Suprapubic skin (tissue), 4 donors: ENCODE results near the gene MRPS35. TPM values are rescaled to one million over a fixed set of nuclear protein-coding genes. Genes with fewer than 3 reads are reported as not detected.

Source experiments
- DNase-seq, 2 donors: peaks; one replicate each; pipeline ENCODE4 v3.0.0-alpha.2; 2019; ENCODE audit warnings: low spot score in 2 of 2
- H3K27ac ChIP-seq: fragments of 200-600 bp; sonication (generic); one replicate; pipeline ENCODE4 v1.5.1; 2019
- H3K27me3 ChIP-seq: fragments of 200-600 bp; sonication (generic); one replicate; pipeline ENCODE4 v1.5.1; 2019
- H3K36me3 ChIP-seq: fragments of 200-600 bp; sonication (generic); one replicate; pipeline ENCODE4 v1.5.1; 2019
- H3K4me1 ChIP-seq: fragments of 200-600 bp; sonication (generic); one replicate; pipeline ENCODE4 v1.5.1; 2019
- H3K4me3 ChIP-seq: fragments of 200-600 bp; sonication (generic); one replicate; pipeline ENCODE4 v1.5.1; 2019; ENCODE audit warnings: mild to moderate bottlenecking
- H3K9me3 ChIP-seq: fragments of 200-600 bp; sonication (generic); one replicate; pipeline ENCODE4 v1.5.1; 2019
- EP300 ChIP-seq: sonication (generic); formaldehyde crosslinking; IDR thresholded peaks from one replicate; pipeline ENCODE4 v1.6.1; 2017; ENCODE audit warnings: antibody characterized with exemption
- POLR2A ChIP-seq, 2 donors: fragments of 450-650 bp; IDR thresholded peaks; one replicate each; pipeline ENCODE4 v1.6.1; 2017; ENCODE audit warnings: antibody characterized with exemption in 2 of 2, mild to moderate bottlenecking in 2 of 2, moderate library complexity in 2 of 2
- POLR2AphosphoS5 ChIP-seq, 3 donors: sonication (generic); formaldehyde crosslinking; IDR thresholded peaks; one replicate each; pipeline ENCODE4 v1.6.1; 2017; ENCODE audit warnings: antibody characterized with exemption in 3 of 3
- WGBS: methylation state at CpG from one replicate; pipeline ENCODE4 v1.1.5; 2018; 5-methylcytosine and 5-hydroxymethylcytosine counted together
- total RNA-seq, 4 donors: library from RNA; depleted of rRNA; stranded (reverse); fragments of >200 nt; gene quantifications; one replicate each; pipeline ENCODE4 v1.1.0, GENCODE V29; 2016
- TF ChIP-seq, protein P1 (sequence below), 2 donors: fragments of 200-600 bp in 1 of 2; fragments of 450-650 bp in 1 of 2; sonication (generic) in 1 of 2; IDR thresholded peaks; one replicate each; pipeline ENCODE4 v1.5.1; 2016 to 2019; ENCODE audit warnings: antibody characterized with exemption in 2 of 2, mild to moderate bottlenecking in 1 of 2, moderate library complexity in 1 of 2

The MRPS35 gene
- total RNA-seq, 4 donors from 2014 or later: 35.6 to 65.8 (median 40.1) TPM

DNA sequence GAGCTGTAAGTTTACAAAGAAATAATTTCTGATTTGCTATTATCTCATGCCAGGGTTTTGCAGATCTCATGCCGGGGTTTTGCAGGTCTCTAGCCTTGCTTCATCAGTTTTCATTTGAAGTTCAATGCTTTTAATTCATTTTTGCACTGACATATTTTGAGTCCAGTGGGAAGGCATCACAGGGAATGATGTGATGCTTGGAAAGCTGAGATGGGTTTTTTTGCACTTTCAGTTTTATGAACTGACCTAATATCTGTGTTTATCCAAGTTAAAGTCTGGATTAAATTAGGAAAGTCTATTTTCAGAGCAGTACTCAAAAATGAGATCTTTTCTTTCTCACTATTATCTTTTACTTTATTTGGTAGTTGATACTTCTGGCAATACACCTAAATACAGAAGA is 38.0 kb upstream of the MRPS35 start:
- no peaks in the 10 kb centered on the region for H3K9me3 ChIP-seq
- H3K4me3 ChIP-seq: no peak overlapping the region
- TF ChIP-seq, protein P1, sequence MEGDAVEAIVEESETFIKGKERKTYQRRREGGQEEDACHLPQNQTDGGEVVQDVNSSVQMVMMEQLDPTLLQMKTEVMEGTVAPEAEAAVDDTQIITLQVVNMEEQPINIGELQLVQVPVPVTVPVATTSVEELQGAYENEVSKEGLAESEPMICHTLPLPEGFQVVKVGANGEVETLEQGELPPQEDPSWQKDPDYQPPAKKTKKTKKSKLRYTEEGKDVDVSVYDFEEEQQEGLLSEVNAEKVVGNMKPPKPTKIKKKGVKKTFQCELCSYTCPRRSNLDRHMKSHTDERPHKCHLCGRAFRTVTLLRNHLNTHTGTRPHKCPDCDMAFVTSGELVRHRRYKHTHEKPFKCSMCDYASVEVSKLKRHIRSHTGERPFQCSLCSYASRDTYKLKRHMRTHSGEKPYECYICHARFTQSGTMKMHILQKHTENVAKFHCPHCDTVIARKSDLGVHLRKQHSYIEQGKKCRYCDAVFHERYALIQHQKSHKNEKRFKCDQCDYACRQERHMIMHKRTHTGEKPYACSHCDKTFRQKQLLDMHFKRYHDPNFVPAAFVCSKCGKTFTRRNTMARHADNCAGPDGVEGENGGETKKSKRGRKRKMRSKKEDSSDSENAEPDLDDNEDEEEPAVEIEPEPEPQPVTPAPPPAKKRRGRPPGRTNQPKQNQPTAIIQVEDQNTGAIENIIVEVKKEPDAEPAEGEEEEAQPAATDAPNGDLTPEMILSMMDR (IDR thresholded peaks at IDR 0.05): no peak
- TF ChIP-seq EP300: no peak
- TF ChIP-seq POLR2A (IDR thresholded peaks at IDR 0.05): no peak
- no peak for TF ChIP-seq POLR2AphosphoS5 (IDR thresholded peaks at IDR 0.05)
- 69% methylated on average over 1 of the region's 1 CpG for WGBS
- peak overlapping the region; percentile 44 for H3K27ac ChIP-seq
- no peaks in the 10 kb centered on the region for H3K27me3 ChIP-seq
- peaks cover 46% of the 10 kb centered on the region for H3K36me3 ChIP-seq
- H3K4me1 ChIP-seq: peaks cover 6% of the 10 kb centered on the region
- DNase-seq: no peak

DNA sequence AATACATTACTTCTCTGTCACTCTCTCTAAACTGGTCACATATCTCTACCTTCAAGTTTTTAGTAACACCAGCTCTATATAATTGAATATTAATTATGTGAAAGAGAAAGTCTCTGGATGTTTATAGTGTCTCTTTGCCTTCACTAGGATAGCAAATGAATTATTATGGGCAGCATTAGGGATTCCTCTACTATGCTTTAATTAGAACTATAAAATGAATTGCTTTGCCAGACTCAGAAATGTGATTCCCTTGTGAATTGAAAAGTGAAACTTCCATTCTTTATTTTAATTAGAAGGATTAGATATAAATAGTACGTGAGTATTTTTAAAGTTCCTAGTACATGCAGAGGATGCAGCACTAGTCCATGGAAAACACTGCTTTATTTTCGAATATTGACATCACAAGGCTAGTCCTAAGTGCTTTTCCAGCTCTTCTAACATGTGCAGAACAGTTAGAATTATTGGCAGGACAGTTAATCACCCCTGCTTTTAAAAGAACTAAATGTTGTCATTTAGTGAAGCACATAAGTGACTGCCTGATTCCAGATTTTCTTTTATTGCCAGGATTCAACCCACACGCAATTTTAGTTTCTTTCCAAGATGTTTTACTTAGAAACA is 37.4 kb upstream of the MRPS35 start:
- H3K4me3 ChIP-seq: no peak overlapping the region
- peak overlapping the region; percentile 44 for H3K27ac ChIP-seq
- TF ChIP-seq POLR2A (IDR thresholded peaks at IDR 0.05) (no peak), EP300 (no peak), POLR2AphosphoS5 (IDR thresholded peaks at IDR 0.05) (no peak)
- TF ChIP-seq, protein P1 (IDR thresholded peaks at IDR 0.05): no peak
- H3K9me3 ChIP-seq: no peaks in the 10 kb centered on the region
- no peaks in the 10 kb centered on the region for H3K27me3 ChIP-seq
- peaks cover 41% of the 10 kb centered on the region for H3K36me3 ChIP-seq
- no peak for DNase-seq
- 47% methylated on average over 3 of the region's 3 CpGs for WGBS
- peaks cover 6% of the 10 kb centered on the region for H3K4me1 ChIP-seq

DNA sequence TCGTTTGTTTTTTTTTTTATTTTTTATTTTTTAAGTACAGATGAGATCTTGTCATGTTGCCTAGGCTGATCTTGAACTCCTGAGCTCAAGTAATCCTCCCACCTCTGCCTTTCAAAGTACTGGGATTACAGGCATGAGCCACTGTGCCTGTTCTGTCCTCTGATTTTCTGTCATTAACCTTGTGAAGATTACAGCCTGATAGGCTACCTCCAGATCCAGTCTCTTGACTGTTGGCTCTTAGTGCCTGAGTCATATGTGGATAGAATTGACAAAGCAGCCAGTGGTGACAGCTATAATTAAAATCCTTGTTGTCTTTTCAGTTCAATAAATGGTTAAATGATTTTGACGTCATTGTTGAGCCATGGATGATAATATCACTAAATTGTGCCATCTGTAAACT is 35.6 kb upstream of the MRPS35 start:
- Histone ChIP-seq H3K27ac (no peak overlapping the region), H3K4me3 (no peak overlapping the region), H3K9me3 (no peaks in the 10 kb centered on the region), H3K4me1 (peaks cover 6% of the 10 kb centered on the region), H3K36me3 (peaks cover 34% of the 10 kb centered on the region), H3K27me3 (no peaks in the 10 kb centered on the region)
- no peak for TF ChIP-seq EP300
- TF ChIP-seq, protein P1 (IDR thresholded peaks at IDR 0.05): no peak
- TF ChIP-seq POLR2A (IDR thresholded peaks at IDR 0.05): no peak
- TF ChIP-seq POLR2AphosphoS5 (IDR thresholded peaks at IDR 0.05): no peak
- DNase-seq: no peak
- 74% methylated on average over 2 of the region's 2 CpGs for WGBS

DNA sequence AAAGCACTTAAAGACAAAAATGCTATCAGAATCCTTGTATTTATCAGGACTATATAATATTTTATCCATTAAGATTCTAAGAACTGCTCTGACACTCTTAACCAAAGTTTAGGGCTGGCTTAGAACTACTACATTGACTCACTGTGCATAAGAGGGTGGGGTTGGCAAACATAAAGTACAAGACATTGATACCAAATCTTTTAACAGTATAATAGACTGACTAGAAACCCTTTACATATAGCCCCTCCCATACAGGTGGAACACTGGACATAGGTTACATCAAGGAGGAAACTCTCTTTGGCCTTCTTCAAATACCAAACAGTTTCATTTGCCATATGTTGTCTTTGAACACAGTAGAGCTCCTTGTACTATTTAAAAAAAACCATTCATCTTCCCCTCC is 30.0 kb upstream of the MRPS35 start:
- Histone ChIP-seq H3K4me1 (no peaks in the 10 kb centered on the region), H3K4me3 (no peak overlapping the region), H3K27me3 (no peaks in the 10 kb centered on the region), H3K9me3 (no peaks in the 10 kb centered on the region), H3K36me3 (peaks cover 74% of the 10 kb centered on the region), H3K27ac (no peak overlapping the region)
- TF ChIP-seq POLR2A (IDR thresholded peaks at IDR 0.05) (no peak), EP300 (no peak)
- TF ChIP-seq, protein P1 (IDR thresholded peaks at IDR 0.05): no peak
- DNase-seq: no peak

DNA sequence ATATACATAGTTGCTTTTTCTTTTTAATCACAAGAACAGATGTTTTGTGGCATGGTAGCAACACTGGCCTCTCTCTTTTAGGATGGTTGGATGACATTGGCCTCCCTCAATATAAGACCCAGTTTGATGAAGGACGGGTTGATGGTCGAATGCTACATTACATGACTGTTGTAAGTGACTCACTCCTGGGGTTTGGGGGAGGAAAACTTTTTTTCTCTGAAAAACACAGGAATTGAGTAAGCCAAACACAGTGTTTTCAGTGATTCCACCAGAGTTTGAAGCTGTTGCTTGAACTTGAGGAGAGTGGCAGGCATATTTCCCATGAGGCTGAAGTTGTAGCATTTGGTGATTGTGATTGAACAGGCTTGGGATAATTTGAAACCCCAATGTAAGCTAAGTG is 28.1 kb upstream of the MRPS35 start:
- WGBS: 88% methylated on average over 2 of the region's 2 CpGs
- Histone ChIP-seq H3K36me3 (peaks cover 79% of the 10 kb centered on the region), H3K27ac (no peak overlapping the region), H3K4me3 (no peak overlapping the region), H3K9me3 (no peaks in the 10 kb centered on the region), H3K4me1 (no peaks in the 10 kb centered on the region), H3K27me3 (no peaks in the 10 kb centered on the region)
- no peak for DNase-seq
- TF ChIP-seq EP300 (no peak), POLR2A (IDR thresholded peaks at IDR 0.05) (no peak), POLR2AphosphoS5 (IDR thresholded peaks at IDR 0.05) (no peak)
- TF ChIP-seq, protein P1 (IDR thresholded peaks at IDR 0.05): no peak
